COR-L47 (cell line): ENCODE data around the gene ACOT8.
"Not testable (repeated sequence)": the region's sequence is repeated elsewhere in the genome, so short reads cannot be mapped to it uniquely, and the experiment has no call there.

Source experiments
- DNase-seq: peaks from one replicate; lab custom pipeline; 2025; lab: John Stamatoyannopoulos, UW

Gene ACOT8

DNA sequence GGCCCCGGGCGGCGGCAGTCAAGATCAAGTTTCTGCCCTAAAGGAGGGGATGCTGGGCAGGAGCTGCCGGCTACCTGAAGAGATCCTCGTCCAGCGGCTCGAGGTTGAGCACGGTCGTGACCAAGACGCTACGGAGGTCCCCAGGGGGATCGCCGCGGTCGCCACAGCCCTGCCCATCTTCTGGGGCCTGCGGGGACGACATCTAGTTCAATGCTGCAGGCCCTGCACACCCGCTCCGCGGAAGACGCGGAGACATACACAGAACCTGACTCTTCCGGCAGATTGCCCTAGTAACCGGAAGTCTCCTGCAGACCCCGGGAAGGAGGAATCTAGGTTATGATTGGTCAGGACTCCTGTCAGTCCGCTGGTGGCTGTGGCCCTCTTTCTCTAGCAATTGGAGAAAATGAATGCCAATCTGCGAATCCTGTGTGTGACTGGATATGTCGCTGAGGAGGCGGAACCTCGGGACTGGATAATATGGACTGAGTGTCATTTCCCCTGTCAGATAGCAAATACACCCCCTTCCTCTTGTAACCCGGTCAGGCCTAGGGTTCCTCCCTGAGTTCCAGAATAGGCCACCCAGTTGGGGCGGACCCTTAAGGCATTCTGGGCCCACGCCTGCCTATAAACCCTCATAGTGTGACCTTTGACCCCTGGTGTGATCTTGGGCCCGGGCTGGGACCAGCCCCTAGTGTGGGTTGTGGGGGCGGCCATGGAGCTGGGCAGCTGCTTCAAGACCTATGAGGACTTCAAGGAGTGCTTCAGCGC is at the start of gene ACOT8, which contains the start of gene ZSWIM3:
Gene ACOT8, minus strand, starts transcription at position 279 of the 768 bp plus-strand sequence. Its CDS starts 77 bp downstream, at position 202.
Gene ZSWIM3, plus strand, starts transcription at position 501 of the 768 bp plus-strand sequence. Its CDS starts 212 bp downstream, at position 713.
- DNase-seq: peak; percentile 100

DNA sequence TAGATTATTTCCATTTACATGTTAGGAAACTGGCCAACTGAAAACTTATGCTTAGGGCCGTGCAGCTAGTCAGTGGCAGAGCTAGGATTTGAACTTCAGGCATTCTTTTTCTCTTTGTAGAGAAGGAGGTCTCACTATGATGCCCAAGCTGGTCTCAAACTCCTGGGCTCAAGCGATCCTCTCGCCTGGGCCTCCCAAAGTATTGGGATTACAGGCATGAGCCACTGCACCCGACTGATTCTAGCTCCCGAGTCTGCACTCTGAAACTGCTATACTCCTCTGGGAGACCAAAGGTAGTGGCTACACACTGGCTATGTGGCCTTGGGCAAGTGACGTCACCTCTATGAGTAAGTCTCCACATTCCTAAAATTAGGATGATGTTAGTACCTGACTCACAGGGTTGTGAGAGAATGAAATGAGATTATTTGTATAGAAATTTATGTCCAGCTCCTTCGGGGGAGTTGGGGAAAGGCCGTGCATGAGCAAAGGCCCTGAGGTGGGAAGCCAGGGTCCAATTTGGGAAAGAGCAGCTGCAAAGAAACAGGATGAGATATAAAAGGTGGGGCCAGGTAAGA is 48.4 kb upstream of the ACOT8 start:
- no peak for DNase-seq

DNA sequence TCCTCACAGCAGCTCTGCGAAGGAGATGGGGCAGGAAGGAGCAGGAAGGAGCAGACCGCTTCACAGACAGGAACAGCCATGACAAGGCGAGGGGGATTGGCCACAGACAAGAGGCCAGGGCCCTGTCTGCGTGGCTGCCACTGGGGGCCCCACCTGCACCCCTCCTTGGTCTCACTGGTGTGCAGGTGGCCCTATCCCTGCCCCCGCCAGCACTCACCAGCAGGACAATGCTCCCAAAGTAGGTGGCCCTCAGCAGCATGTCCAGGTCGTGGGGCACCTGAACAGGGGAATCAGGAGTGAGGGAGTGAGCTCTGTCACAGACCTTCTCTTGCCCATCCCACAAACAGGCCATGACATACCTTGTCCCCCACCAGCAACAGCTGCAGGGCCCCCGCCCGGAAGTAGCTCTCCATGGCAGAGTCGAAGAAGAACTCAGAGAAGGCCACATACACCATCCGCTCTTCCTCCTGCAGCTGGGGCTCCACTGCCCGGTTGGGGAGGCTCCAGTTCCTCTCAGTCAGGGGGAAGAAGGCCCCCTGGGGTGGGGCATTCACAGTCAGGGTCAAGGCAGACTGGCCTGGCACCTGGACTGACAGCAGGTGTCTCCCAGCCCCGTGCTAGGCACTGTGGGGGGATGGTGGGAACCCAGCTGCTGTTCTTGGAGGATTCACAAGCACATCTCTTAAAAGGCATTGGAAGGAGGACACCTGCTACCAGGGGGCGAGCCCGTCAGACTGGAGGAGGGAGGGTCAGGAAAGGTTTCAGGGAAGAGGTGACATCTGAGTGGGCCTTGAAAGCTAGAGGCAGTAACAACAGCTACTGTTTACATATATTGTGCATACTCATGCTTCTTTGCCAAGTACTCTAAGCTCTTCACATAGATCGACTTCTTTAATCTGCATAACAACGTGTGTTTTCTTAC is 47.7 kb upstream of the ACOT8 start:
- no peak for DNase-seq

DNA sequence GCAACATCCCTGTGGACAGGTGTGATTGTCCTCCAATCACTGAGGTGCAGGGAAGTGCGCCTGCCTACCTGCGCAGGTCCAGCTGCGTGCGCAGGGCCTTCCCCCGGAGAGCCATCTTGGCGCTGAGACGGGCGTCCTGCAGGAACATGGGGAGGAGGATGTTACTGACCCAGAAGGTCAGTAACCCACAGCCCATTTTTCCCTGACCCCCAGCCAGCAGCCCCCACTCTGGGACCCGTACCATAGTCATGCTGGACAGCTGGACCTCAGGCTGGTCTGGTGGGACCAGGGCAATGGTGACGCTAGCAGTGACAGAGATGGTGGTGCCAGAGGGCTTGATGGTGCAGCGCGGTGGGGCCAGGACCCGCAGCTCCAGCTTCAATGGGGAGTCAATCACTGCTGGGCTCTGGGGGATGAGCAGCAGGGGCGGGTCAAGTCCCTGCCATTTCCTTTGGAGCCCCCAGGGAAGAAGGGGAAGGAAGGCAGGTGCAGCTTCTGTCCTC is 45.1 kb upstream of the ACOT8 start:
- DNase-seq: no peak

DNA sequence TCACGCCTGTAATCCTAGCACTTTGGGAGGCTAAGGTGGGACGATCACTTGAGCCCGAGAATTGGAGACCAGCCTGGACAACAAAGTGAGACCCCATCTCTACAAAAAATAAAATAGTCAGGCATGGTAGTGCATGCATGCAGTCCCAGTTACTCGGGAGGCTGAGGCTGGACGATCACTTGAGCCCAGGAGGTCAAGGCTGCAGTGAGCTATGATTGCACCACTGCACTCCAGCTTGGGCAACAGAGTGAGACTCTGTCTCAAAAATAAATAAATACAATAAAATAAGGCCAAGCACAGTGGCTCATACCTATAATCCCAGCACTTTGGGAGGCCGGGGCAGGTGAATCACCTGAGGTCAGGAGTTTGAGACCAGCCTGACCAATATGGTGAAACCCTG is 44.1 kb upstream of the ACOT8 start:
- not testable (repeated sequence) for DNase-seq

DNA sequence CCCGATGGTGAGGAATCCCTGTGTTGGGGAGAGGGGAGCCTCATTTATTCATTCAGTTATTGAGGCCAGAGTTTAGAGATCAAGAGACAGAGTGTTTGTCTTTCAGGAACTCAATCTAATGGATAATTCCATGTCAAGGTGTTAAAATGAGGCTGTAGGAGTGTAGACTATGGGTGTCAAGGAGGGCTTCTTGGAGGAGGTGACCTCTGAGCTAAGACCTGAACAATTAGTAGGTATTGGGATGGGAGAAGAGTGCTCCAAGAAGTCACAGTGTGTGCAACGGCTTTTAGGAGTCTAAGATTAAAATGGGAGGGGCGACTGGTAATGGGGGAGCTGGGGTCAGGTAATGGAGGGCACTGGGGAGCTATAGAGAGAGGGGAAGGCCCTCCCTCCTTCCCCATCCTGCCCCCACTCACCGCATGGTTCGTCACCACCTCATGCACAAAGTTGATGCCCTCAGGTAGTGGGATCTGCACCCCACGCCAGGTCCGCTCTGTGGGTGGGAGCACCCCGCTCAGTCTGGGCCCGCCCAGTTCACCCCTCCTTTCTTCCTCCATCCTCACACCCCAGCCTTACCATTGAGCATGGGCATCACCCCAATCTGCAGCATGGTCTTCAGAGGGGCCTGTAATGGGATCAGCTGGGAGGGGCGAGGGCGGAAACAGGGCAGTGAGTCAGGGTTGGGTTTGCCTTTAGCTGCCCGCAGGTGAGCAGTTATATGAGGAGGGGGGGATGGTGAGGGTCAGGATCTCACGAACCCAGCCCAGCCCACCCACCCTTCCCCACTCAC is 42.0 kb upstream of the ACOT8 start:
- DNase-seq: no peak

DNA sequence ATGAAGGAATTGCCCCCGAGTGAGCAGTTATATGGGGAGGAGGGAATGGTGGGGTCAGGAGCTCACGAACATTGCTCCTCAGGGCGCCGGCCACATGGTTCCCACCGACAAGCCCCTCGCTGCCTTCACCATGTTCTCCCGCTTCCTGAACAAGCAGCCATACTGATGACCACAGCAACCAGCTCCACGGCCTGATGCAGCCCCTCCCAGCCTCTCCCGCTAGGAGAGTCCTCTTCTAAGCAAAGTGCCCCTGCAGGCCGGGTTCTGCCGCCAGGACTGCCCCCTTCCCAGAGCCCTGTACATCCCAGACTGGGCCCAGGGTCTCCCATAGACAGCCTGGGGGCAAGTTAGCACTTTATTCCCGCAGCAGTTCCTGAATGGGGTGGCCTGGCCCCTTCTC is 41.1 kb upstream of the ACOT8 start:
- DNase-seq: no peak

DNA sequence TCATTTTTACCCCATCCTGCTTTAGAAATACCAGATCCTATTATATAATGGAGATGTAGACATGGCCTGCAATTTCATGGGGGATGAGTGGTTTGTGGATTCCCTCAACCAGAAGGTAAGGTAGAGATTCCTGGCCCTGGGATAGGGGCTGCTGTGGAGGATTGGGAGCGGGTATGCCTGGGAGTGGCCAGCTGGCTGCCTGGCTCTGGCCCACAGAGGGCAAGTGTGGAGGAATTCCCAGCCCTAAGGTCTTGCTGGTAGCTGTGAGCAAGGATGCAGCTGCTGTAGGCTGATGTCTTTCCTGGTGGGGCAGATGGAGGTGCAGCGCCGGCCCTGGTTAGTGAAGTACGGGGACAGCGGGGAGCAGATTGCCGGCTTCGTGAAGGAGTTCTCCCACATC is 40.5 kb upstream of the ACOT8 start:
- no peak for DNase-seq

DNA sequence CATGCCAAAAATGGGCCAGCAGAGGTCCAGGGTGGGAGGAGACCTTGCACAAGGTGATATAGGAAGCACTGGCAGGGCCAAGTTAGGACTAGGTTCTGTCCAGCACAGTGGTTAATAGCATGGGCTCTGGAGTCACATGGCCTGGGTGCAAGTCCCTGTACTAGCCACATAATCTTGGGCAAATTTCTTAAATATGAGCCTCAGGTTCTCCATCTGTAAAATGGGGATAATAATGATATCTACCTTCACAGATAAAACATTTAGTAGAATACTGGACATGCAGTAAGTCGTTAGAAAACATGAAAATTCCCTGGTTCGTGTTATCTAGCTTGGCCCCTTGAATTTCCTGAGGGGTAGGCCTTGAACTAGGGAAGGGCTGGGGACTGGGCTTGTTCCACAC is 40.1 kb upstream of the ACOT8 start:
- no peak for DNase-seq

DNA sequence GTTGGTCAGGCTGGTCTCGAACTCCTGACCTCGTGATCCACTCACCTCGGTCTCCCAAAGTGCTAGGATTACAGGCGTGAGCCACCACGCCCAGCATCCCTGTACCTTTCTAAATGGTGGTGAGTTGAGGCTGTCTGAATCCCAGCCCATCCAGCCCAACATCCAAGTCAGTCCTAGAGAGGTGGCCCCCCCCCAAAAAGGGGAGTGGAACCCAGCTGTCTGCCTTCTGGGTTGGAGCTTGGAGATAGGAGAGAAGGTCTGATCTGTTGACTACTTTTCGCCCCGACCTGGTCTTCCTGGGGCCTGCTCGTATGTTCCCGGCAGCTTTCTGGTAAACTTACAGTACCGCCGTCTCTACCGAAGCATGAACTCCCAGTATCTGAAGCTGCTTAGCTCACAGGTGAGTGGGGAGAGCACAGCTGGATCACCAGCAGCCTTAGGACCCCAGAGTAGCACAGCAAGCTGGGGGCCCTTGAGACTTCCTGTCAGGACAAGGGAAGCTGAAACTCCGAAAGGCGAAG is 39.5 kb upstream of the ACOT8 start:
- no peak for DNase-seq

DNA sequence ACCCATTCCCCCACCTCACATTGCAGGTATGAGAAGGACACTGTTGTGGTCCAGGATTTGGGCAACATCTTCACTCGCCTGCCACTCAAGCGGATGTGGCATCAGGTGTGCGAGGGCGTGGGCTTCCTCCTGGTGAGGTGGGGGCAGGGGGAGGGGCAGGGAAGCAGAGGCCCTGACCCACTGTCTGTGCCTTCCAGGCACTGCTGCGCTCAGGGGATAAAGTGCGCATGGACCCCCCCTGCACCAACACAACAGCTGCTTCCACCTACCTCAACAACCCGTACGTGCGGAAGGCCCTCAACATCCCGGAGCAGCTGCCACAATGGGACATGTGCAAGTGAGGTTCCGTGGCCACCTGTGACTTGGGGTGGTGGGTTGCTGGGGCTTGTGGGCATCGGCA is 37.6 kb upstream of the ACOT8 start:
- no peak for DNase-seq

DNA sequence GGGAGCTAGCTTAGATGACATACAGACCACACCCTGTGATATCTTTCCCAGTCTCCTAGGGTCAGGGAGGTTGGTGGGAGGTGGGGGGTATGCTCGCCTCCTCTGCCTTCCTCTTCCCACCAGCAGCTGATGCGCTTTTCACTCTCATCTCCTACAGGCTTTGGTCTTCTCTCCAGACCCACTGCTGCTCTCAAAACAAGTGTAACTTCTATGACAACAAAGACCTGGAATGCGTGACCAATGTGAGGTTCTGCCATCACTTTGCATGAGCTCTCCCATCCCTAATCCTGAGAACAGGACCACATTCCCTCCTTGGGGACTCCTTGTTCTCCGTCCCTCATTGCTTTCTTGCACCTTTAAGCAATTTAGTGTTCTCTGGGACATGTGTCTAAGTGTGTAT is 36.6 kb upstream of the ACOT8 start:
- DNase-seq: no peak

DNA sequence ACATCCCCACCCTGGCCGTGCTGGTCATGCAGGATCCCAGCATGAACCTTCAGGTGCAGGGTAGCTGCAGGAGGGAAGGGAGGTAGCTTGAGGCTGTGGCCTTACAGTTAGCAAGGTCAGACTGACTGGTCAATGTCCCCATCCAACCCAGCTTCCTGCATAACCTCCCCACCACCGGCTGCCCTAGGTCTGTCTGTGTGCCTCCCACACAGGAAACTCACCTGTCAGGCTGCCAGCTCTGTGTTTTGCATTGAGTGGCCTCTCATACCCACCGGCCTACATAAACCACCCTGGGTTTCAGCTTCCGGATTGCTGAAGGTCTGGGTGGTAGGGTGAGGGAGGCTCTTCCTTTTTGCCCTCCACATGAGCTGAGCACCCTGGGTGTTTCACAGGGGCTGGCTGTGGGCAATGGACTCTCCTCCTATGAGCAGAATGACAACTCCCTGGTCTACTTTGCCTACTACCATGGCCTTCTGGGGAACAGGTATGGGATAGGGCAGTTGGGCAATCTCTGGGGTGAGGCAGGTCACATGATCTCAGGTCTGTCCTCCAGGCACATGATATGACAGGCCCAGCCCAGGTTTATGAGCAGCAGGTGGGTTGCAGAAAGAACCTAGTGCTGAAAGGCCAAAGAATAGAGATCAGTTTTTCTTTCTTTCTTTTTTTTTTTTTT is 35.8 kb upstream of the ACOT8 start:
- DNase-seq: no peak

DNA sequence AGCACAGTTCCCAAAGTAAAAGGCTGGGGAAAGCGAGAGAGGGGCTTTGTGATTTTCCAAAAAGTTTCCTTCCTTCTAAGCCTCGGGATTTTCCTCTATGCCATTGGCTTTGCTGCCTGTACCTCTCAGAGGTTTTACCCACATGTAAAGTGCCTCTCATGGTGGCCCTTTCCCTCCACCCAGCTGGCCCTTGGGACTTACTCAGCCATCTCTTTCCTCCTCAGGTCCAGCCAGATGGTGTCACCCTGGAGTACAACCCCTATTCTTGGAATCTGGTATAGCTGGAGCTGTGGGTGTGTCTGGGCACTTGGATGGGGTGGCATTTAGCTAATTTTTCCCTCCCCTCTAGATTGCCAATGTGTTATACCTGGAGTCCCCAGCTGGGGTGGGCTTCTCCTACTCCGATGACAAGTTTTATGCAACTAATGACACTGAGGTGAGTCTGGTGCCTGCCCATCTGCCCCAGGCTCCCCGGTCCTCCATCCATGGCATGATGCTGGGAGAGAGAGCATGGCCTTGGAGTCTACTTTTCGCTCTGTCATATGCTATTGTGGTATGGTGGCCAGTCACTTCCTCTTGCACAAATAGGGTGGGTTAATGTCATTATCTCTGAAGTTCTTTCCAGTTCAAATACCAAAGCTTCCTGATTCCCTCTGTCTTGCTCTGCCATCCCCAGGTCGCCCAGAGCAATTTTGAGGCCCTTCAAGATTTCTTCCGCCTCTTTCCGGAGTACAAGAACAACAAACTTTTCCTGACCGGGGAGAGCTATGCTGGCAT is 35.0 kb upstream of the ACOT8 start:
- DNase-seq: no peak

DNA sequence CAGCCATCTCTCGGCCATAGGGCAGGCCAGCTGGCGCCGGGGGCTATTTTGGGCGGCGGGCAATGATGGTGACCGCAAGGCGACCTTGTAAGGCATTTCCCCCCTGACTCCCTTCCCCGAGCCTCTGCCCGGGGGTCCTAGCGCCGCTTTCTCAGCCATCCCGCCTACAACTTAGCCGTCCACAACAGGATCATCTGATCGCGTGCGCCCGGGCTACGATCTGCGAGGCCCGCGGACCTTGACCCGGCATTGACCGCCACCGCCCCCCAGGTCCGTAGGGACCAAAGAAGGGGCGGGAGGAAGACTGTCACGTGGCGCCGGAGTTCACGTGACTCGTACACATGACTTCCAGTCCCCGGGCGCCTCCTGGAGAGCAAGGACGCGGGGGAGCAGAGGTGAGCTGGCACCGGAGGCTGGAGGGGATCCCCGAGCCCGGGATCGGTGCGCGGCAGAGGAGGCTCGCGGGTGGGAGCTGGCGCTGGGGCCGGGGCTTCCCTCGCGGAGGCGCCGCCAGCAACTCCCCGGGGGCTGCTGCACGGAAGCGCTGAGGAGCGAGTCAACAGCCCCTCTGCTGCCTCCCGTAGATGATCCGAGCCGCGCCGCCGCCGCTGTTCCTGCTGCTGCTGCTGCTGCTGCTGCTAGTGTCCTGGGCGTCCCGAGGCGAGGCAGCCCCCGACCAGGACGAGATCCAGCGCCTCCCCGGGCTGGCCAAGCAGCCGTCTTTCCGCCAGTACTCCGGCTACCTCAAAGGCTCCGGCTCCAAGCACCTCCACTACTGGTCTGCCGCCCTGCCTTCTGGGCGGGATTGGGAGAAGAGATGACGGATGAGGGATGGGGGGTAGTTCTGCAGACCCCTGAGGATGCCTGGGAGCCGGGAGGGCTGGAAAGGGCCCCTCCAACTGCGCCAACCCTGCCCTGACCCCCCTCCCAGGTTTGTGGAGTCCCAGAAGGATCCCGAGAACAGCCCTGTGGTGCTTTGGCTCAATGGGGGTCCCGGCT is 34.1 kb upstream of the ACOT8 start, which contains the start of the genes CTSA and NEURL2:
Gene CTSA, plus strand, starts transcription at position 351 of the 999 bp plus-strand sequence. Its CDS starts 234 bp downstream, at position 585.
Gene NEURL2, minus strand, starts transcription at position 224 of the 999 bp plus-strand sequence. Its CDS starts 217 bp downstream, at position 7.
- peak; percentile 77 for DNase-seq

DNA sequence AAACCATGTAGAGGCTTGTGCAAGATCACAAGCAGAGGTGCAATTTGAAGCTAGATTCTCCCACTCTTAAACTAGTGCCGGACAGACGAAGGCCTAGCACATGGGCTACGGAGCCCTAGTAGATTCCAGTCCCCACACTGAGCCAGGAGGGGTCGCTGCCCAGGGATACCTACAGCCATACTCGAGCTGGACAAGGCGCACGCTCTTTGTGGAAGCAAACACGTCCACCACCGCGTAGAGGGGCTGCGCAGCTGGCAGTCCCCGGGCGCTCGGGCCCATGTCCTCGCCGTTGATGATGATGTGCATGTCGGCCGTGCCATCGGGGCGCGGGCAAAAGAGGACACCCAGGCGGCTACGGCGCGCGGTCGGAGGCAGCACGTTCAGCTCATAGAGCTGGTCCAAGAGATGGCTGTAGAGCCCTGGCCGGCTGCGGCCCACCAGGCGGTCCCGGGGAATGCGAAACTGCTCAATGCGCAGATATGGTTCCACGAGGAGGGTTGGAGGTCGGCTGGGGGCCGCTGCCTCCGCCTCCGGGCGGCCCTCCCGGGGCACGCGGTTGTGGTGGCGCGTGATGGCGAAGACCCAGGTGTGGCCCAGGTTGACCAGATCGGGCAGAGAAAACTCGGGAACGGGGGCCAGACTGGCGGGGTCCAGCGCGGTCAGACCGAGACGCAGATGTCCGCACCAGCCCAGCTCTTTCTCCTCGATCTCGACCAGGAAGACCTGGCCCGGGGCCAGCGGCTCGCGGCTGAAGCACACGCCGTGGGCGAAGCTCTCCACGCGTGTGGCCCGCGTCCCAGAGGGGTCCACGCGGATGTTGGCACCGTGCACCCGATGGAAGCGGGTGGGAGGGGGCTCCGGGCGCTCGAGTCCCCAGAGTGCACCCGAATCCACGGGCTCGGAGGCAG is 33.1 kb upstream of the ACOT8 start:
- peak; percentile 68 for DNase-seq

DNA sequence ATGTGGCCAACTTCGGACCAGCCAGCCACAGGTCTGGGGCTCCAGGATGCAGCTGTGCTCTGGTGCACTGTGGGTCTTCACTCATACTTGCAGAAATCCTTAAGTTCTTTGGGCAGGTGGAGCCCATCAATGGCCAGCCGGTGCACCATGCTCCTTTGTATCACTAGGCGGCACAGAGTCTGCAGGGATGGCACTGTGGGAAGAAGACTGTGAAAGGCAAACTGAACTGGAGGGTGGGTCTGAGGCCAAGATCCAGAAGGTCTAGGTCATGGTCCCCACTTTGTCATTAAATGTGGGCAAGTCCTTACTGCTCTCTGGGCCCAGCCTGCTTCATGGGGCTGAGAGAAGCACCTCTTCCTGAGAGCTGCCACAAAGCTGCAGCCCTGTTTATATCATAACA is 31.5 kb upstream of the ACOT8 start:
- no peak for DNase-seq
